ENCODE results near the gene SSBP3. TPM values are rescaled to one million over a fixed set of nuclear protein-coding genes. Genes with fewer than 3 reads are reported as not detected.

The SSBP3 gene
- total and polyA plus RNA-seq, 4 donors, result 7.7 to 24.7 (median 17.3) TPM

GRCh38 chr1:54296666-54297065 is 109.5 kb downstream of the SSBP3 start:
- TF ChIP-seq, protein P1, sequence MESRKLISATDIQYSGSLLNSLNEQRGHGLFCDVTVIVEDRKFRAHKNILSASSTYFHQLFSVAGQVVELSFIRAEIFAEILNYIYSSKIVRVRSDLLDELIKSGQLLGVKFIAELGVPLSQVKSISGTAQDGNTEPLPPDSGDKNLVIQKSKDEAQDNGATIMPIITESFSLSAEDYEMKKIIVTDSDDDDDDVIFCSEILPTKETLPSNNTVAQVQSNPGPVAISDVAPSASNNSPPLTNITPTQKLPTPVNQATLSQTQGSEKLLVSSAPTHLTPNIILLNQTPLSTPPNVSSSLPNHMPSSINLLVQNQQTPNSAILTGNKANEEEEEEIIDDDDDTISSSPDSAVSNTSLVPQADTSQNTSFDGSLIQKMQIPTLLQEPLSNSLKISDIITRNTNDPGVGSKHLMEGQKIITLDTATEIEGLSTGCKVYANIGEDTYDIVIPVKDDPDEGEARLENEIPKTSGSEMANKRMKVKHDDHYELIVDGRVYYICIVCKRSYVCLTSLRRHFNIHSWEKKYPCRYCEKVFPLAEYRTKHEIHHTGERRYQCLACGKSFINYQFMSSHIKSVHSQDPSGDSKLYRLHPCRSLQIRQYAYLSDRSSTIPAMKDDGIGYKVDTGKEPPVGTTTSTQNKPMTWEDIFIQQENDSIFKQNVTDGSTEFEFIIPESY (IDR thresholded peaks at IDR 0.05), result no peak
- TF ChIP-seq SP1 (IDR thresholded peaks at IDR 0.05) (no peak), RAD21 (IDR thresholded peaks at IDR 0.05) (no peak), REST (IDR thresholded peaks at IDR 0.05) (no peak), NR2F2 (IDR thresholded peaks at IDR 0.05) (no peak), TAF1 (conservative IDR thresholded peaks at IDR 0.05) (no peak), FOXA2 (IDR thresholded peaks at IDR 0.05) (no peak), HNF4A (conservative IDR thresholded peaks at IDR 0.05) (no peak), HNF4G (IDR thresholded peaks at IDR 0.05) (no peak), YY1 (IDR thresholded peaks at IDR 0.05) (no peak), EGR1 (IDR thresholded peaks at IDR 0.05; ENCODE audit: low read depth in 2 of 2) (no peak), JUND (IDR thresholded peaks at IDR 0.05) (no peak), FOXA1 (IDR thresholded peaks at IDR 0.05) (no peak), GABPA (IDR thresholded peaks at IDR 0.05 in 1 of 2, conservative IDR thresholded peaks at IDR 0.05 in 1 of 2) (no peak), RXRA (IDR thresholded peaks at IDR 0.05) (no peak)
- TF ChIP-seq, protein P2, sequence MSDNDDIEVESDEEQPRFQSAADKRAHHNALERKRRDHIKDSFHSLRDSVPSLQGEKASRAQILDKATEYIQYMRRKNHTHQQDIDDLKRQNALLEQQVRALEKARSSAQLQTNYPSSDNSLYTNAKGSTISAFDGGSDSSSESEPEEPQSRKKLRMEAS (IDR thresholded peaks at IDR 0.05), result no peak
- TF ChIP-seq, protein P3, sequence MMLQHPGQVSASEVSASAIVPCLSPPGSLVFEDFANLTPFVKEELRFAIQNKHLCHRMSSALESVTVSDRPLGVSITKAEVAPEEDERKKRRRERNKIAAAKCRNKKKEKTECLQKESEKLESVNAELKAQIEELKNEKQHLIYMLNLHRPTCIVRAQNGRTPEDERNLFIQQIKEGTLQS (IDR thresholded peaks at IDR 0.05), result no peak
- TF ChIP-seq, protein P4, sequence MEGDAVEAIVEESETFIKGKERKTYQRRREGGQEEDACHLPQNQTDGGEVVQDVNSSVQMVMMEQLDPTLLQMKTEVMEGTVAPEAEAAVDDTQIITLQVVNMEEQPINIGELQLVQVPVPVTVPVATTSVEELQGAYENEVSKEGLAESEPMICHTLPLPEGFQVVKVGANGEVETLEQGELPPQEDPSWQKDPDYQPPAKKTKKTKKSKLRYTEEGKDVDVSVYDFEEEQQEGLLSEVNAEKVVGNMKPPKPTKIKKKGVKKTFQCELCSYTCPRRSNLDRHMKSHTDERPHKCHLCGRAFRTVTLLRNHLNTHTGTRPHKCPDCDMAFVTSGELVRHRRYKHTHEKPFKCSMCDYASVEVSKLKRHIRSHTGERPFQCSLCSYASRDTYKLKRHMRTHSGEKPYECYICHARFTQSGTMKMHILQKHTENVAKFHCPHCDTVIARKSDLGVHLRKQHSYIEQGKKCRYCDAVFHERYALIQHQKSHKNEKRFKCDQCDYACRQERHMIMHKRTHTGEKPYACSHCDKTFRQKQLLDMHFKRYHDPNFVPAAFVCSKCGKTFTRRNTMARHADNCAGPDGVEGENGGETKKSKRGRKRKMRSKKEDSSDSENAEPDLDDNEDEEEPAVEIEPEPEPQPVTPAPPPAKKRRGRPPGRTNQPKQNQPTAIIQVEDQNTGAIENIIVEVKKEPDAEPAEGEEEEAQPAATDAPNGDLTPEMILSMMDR (IDR thresholded peaks at IDR 0.05; ENCODE audit: low read depth, low read length, missing input control), result no peak
- no peaks in the 10 kb centered on the region for H3K27me3 ChIP-seq (ENCODE audit: control insufficient read depth in 4 of 4, insufficient read depth in 4 of 4, low read length in 3 of 4)
- H3K9me3 ChIP-seq (ENCODE audit: control insufficient read depth in 4 of 4, low read length in 3 of 4), result no peaks in the 10 kb centered on the region
- no peak overlapping the region for H3K9ac ChIP-seq (ENCODE audit: low read depth in 1 of 2, low read length in 2 of 2)
- DNase-seq (ENCODE audit: low spot score), result no peak
- H3K36me3 ChIP-seq (ENCODE audit: control insufficient read depth in 4 of 4, insufficient read depth in 3 of 4, low read depth in 1 of 4, low read length in 3 of 4), result no peaks in the 10 kb centered on the region
- H3K4me3 ChIP-seq (ENCODE audit: low read depth in 1 of 3, low read length in 3 of 3), result no peak overlapping the region
- H3K27ac ChIP-seq (ENCODE audit: low read depth in 1 of 2, low read length in 2 of 2), result no peak overlapping the region
- 90% methylated on average over 5 of the region's 5 CpGs for WGBS
- peaks cover 3 to 20% (median 16%) of the 10 kb centered on the region in 4 donors for H3K4me1 ChIP-seq (ENCODE audit: control insufficient read depth in 4 of 4, insufficient read depth in 4 of 4, low read length in 3 of 4)

Data from liver (tissue), 9 donors.